AG08396 (cell line): Measurements from ENCODE around the gene TMEM138.
"Not testable (repeated sequence)": the region's sequence is repeated elsewhere in the genome, so short reads cannot be mapped to it uniquely, and the experiment has no call there.

Experiments
- DNase-seq: peaks from one replicate; pipeline ENCODE4 v3.0.0; 2012; ENCODE audit warnings: low spot score, mixed read lengths

TMEM138 gene

DNA sequence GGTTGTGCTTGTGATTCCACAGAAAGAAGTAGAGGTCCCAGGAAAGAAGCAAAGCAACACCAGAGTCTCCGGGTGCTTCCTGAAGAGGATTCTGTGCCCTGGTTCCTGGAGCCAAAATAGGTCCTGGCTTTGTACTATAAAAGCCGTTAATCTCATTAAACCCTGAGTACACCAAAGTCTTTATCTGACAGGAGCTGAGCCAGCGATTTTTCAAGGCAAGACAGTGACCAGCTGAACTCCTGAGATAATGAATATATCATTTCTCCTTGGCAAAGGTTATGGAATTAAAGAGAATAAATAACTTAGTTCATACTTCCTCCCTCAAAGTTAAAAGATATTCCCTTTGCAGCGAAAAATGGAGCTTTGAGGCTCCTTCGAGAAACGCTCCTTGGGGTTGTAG is 5.2 kb downstream of the TMEM138 start:
- DNase-seq, result no peak

- no peak for DNase-seq
Measured at GRCh38 chr11:61368646-61369045, 6.5 kb downstream of the TMEM138 start.

GRCh38 chr11:61369372-61370348 is 7.5 kb downstream of the TMEM138 start:
- DNase-seq, result peak; percentile 76

- DNase-seq, result no peak
Measured at GRCh38 chr11:61370349-61371005, 8.3 kb downstream of the TMEM138 start.

DNA sequence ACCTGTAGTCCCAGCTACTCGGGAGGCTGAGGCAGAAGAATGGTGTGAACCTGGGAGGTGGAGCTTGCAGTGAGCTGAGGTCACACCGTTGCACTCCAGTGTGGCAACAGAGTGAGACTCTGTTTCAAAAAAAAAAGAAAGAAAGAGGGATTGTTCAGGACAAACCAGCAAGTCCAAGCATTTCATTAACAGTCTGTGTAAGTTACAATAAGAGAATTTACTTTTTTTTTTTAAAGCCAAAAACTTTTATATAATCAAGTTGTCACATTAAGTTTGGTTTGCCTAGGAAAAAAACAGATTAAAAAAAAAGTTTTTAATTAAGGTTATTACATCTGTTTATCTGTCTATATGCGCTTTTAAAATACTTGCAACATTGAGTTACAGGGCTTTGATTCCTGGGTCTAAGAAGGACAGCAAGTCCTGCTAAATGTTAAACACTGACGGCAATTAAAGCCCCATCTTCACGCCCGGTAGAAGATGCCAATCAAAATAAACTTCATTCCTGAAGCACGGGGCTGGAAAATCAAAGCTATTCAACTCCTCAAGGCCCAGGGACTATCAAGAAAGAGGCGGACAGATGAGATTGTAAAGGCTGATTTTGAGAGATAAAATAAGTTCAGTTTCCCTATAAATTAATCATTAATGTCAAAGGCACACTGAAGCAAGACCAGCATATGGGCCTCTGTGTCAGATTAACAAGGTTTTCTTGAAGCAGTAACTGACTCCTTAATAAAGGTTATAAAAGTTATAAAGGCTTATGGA is 10.7 kb downstream of the TMEM138 start:
- DNase-seq, result no peak

DNA sequence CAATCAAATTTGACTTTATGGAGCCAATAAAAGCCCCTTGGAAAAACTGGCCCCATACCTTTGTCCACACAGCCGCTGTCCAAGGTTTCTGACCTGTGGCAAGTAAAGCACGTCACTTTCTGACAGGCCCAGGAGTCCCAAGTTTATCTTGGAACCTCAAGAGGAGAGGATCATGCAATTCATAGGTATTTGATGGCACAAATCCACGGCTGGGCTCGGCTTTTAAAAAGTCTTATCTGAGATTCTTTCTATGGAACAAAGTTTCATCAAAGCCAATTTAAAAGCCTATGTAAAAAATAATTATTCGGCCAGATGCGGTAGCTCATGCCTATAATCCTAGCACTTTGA is 13.6 kb downstream of the TMEM138 start:
- DNase-seq, result no peak

GRCh38 chr11:61377461-61378160 is 15.4 kb downstream of the TMEM138 start:
- DNase-seq, result no peak

DNA sequence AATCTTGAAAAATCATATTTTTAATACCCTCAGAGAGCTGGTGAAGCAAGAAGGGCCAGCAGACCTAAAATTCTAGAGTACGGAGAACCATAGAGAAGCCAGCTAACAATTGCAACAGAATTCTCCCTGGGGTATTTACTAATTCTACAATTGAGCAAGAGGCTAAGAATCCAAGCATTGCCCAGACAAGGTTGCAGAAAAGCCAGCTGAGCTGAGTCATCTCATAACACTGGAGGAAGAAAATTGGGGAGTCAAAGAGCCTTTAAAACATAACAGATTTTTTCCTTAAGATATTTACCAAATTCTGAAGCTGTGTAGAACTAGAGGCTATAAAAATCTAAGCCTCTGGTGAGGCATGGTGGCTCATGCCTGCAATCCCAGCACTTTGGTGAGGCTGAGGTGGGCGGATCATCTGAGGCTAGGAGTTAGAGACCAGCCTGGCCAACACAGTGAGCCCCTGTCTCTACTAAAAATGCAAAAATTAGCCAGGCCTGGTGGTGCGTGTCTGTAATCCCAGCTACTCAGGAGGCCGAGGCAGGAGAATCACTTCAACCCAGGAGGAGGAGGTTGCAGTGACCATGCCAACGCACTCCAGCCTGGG is 16.6 kb downstream of the TMEM138 start:
- peak; percentile 86 for DNase-seq

- no peak for DNase-seq
Measured at GRCh38 chr11:61380884-61381283, 18.7 kb downstream of the TMEM138 start.

GRCh38 chr11:61383859-61384258 is 21.7 kb downstream of the TMEM138 start:
- not testable (repeated sequence) for DNase-seq

DNA sequence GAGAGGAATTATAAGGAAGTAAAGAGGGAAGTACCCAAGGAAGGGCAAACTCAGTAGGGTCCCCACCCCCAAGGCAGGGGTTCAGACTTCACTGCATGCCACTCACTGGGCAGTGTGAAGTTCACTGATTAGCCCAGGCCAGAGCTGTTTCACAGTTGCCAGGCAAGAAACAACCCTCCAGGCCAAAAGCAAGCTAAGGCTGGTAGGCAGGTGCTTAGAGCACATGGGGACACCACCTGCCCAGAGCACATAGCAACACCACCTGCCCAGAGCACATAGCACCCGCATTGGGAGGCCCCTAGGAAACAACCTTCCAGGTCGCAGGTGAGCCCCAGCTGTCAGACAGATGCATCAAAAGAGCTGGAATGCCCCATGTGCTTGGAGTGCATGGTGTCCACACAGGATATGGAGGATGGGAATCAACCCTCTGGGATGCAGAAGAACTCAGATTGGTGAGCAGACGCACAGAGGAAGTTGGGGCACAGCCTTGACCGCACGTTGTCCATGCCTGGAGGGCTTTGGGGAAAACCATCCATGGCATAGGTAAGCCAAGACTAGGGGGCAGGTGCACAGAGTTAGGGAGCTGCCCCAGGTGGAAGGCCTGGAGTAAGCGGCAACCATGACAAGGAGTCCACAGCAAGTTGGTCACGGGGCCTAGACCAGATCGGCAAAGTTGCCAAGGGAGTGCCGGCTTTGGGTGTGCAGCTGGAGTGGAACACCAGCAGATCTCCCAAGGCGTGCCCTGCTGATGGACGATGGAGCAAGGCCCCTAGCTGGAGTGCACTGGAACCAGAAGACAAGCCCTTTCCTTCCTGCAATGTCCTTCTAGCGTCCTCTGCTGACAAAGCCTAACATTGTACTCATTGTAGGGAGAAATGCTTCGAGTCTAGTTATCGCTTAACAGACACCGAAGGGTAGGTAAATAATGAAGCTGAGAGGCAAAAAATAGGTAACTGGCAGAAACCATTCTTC is 22.4 kb downstream of the TMEM138 start:
- DNase-seq, result no peak

- no peak for DNase-seq
Measured at GRCh38 chr11:61390161-61390560, 28.0 kb downstream of the TMEM138 start.

DNA sequence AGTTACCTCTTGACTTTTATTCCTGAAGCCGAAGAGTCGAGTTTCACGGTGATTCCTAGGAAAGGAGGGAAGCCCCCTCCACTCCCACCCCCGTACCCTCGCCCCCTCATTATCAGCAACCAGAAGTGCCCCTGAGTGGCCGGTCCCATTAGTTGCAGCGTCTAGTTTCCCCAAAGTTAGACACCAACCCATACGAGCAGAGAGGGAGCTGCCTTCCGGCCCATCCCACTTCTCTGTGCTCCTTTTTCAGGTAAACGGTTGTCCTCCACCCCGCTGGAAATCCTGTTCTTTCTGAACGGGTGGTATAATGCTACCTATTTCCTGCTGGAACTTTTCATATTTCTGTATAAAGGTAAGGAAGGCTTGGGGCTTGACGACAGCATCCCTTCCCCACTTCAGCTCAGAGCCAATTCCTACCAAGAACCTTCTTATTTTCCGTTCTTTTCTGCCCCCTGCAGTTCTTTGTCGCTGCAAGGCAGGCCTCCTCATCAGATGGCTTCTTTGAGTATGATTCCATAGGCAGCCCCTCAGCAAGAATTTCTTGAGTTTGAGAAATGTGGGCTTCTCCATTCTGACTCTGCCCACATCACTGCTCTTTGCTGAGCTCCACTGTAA is 30.9 kb downstream of the TMEM138 start:
- no peak for DNase-seq

DNA sequence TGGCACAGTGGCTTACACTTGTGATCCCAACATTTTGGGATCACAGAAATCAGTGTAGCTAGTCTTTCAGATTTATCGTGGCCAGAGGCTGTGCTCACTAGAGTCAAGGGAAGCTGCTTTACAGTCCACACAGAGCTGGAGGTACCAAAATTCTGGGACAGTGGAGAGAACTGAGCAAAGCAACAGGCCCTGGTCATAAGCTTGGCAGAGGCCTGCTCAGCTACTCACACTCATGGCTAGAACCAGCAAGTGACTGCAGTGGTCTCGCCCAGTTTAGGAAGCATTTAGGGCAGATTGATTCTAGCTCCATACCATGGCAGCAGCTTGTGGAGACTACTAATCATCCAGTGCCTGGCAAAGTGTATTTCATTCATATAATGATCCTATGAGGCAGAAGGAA is 39.0 kb downstream of the TMEM138 start:
- DNase-seq, result no peak

GRCh38 chr11:61401573-61401972 is 39.4 kb downstream of the TMEM138 start:
- DNase-seq, result no peak

DNA sequence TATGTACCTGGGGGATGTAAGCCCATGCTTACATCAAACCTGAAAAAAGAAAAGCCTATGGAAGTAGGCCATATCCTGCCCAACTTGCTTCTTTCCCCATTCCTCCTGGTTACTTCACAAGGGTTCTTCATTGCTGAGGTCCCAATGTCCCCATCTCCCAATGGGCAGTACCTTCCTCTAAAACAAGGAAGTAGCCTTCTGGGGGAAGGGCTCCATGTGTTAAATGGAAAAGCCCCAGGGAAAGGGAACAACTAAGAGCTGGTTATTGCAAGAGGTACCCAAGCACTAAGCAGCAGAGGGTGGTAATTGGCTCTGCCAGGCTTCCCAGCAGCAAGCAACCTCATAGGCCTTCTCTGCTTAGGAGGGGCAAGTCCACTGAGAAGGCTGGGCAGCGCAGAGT is 41.5 kb downstream of the TMEM138 start:
- no peak for DNase-seq

DNA sequence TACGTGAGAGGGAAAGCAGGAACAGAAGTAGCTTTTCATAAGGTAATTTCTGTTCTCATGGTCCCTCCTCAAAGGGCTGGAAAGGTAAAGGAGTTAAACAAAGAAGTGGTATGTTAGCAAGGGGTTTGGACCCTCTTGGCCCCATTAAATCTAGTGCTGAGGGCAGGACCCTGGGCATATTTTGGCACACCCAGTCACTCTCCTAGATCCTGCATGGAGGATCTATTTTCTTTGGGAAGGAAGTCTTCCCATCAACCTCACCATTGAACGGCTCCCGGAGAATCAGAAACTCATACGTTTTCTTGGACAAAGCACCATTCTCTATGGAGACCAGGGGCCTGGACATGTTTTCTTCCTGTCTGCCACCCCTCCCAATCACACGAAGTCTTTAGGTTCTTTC is 41.9 kb downstream of the TMEM138 start:
- no peak for DNase-seq

DNA sequence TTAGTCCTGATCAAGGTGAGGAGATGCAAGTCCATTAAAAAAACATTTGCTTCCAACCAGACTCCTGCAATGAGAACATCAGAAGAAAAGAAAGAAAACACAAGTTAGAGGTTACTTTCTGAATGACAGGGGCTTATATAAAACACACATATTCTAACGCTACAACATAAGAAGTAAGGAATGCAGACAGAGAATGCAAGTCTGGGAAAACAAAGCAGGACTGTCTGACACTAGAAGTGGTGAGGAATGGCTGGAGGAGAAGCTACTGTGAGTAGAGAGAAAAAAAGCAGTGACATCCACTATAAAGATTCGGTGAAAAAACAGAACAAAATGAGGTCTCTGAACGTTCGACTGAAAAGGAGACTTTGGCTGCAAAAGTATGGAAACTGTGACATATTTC is 42.5 kb downstream of the TMEM138 start:
- no peak for DNase-seq

GRCh38 chr11:61406067-61406466 is 43.9 kb downstream of the TMEM138 start:
- DNase-seq, result no peak
